ENCODE measurements around the gene LEUTX. TPM values are rescaled to one million over a fixed set of nuclear protein-coding genes. Genes with fewer than 3 reads are reported as not detected.

The LEUTX gene
- total RNA-seq, 2 donors from 2014 or later, result not detected

DNA sequence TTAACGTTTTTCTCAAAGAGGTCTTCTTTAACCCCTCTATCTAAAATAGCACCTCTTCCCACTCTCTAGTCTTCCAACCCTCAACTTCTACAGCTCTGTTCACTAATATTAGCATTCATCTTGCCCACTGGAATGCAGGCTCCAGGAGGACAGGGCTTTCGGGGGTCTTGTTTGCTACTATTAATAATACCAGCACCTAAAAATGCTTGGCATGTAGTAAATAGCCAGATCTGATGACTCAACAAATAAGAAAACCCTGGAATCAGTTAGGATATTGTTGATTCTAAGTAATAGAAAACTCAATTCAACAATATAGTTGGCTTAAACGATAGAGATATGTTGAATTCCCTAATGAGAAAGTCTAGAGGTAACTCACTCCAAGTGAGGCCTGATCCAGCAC is 41.1 kb downstream of the LEUTX start:
- no peak overlapping the region for H3K27ac Mint-ChIP-seq
- no peaks in the 10 kb centered on the region for H3K27me3 Mint-ChIP-seq (ENCODE audit: insufficient read depth)
- H3K36me3 Mint-ChIP-seq (ENCODE audit: low read depth), result no peaks in the 10 kb centered on the region
- no peaks in the 10 kb centered on the region for H3K36me3 ChIP-seq (ENCODE audit: control insufficient read depth, insufficient read depth, low read length)
- H3K9ac ChIP-seq (ENCODE audit: extremely low read depth, low read length, poor library complexity, severe bottlenecking), result no peak overlapping the region
- no peak overlapping the region for H3K4me3 Mint-ChIP-seq
- H3K4me1 Mint-ChIP-seq, result no peaks in the 10 kb centered on the region
- no peak for DNase-seq
- no peaks in the 10 kb centered on the region for H3K4me1 ChIP-seq (ENCODE audit: control insufficient read depth, insufficient read depth, low read length)
- 83 to 100% methylated on average over 2 to 3 of the region's 3 CpGs for WGBS, 2 experiments (ENCODE audit: insufficient coverage in 1 of 2, insufficient read length in 1 of 2)
- H3K4me3 ChIP-seq (ENCODE audit: low read length), result no peak overlapping the region
- H3K27ac ChIP-seq (ENCODE audit: low read depth, low read length), result no peak overlapping the region
- H3K27me3 ChIP-seq (ENCODE audit: control insufficient read depth, insufficient read depth, low read length, poor library complexity, severe bottlenecking), result no peaks in the 10 kb centered on the region
- no peaks in the 10 kb centered on the region for H3K9me3 Mint-ChIP-seq
- H3K9me3 ChIP-seq (ENCODE audit: control insufficient read depth, low read length), result peaks cover 4% of the 10 kb centered on the region
- TF ChIP-seq, protein P1, sequence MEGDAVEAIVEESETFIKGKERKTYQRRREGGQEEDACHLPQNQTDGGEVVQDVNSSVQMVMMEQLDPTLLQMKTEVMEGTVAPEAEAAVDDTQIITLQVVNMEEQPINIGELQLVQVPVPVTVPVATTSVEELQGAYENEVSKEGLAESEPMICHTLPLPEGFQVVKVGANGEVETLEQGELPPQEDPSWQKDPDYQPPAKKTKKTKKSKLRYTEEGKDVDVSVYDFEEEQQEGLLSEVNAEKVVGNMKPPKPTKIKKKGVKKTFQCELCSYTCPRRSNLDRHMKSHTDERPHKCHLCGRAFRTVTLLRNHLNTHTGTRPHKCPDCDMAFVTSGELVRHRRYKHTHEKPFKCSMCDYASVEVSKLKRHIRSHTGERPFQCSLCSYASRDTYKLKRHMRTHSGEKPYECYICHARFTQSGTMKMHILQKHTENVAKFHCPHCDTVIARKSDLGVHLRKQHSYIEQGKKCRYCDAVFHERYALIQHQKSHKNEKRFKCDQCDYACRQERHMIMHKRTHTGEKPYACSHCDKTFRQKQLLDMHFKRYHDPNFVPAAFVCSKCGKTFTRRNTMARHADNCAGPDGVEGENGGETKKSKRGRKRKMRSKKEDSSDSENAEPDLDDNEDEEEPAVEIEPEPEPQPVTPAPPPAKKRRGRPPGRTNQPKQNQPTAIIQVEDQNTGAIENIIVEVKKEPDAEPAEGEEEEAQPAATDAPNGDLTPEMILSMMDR (conservative IDR thresholded peaks at IDR 0.05), result no peak

DNA sequence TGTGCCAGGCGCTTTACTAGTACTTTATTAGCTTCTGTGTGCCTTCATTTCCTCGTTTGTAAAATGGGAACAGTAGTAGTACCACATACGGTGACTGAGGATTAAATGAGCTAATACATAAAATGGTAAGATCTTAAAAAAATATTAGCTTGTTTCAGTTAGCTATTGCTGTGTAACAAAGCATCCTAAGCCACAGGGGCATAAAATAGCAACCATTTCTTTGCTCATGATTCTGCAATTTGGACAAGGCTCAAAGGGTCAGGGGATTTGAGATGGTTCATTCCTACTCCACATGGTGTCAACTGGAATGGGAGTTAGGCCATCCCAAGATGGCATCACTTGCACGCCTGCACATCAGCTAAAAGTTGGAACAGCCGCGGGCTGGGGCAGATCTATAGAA is 42.0 kb downstream of the LEUTX start:
- DNase-seq, result no peak
- no peaks in the 10 kb centered on the region for H3K36me3 Mint-ChIP-seq (ENCODE audit: low read depth)

DNA sequence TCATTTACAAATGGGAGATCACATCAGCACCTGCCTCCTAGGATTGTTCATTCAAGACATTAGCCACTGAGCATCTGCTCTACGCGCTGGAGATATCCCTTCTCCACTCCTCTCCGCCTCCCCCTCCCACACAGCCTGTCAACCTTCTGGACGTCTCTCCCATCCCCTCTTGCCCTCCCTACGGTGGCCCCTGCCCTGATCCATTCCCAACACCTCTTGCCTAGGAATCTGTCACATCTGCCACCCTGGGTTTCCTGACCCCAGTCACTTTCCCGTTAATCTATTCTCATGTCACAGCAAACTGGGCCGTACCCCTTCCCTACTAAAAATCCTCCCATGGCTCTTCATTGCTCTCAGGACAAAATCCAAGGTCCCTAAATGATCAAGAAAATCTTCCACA is 45.0 kb downstream of the LEUTX start:
- no peak overlapping the region for H3K27ac Mint-ChIP-seq
- H3K27me3 ChIP-seq (ENCODE audit: control insufficient read depth, insufficient read depth, low read length, poor library complexity, severe bottlenecking), result no peaks in the 10 kb centered on the region
- H3K9ac ChIP-seq (ENCODE audit: extremely low read depth, low read length, poor library complexity, severe bottlenecking), result no peak overlapping the region
- H3K4me3 ChIP-seq (ENCODE audit: low read length), result peak overlapping the region; percentile 82
- no peak overlapping the region for H3K4me3 Mint-ChIP-seq
- H3K4me1 ChIP-seq (ENCODE audit: control insufficient read depth, insufficient read depth, low read length), result no peaks in the 10 kb centered on the region
- TF ChIP-seq, protein P1 (conservative IDR thresholded peaks at IDR 0.05), result no peak
- no peak overlapping the region for H3K27ac ChIP-seq (ENCODE audit: low read depth, low read length)
- DNase-seq, result no peak
- H3K4me1 Mint-ChIP-seq, result no peaks in the 10 kb centered on the region
- H3K27me3 Mint-ChIP-seq (ENCODE audit: insufficient read depth), result no peaks in the 10 kb centered on the region
- 72 to 79% methylated on average over 7 of the region's 7 CpGs for WGBS, 2 experiments (ENCODE audit: insufficient coverage in 1 of 2, insufficient read length in 1 of 2)
- H3K36me3 ChIP-seq (ENCODE audit: control insufficient read depth, insufficient read depth, low read length), result peaks cover 20% of the 10 kb centered on the region
- peaks cover 18% of the 10 kb centered on the region for H3K36me3 Mint-ChIP-seq (ENCODE audit: low read depth)
- peaks cover 4% of the 10 kb centered on the region for H3K9me3 ChIP-seq (ENCODE audit: control insufficient read depth, low read length)
- no peaks in the 10 kb centered on the region for H3K9me3 Mint-ChIP-seq

More for the DNA sequence above, 42.0 kb downstream of the LEUTX start:
- no peak overlapping the region for H3K27ac Mint-ChIP-seq
- TF ChIP-seq, protein P1 (conservative IDR thresholded peaks at IDR 0.05), result no peak
- Histone ChIP-seq H3K9ac (ENCODE audit: extremely low read depth, low read length, poor library complexity, severe bottlenecking) (no peak overlapping the region), H3K27ac (ENCODE audit: low read depth, low read length) (no peak overlapping the region), H3K4me3 (ENCODE audit: low read length) (no peak overlapping the region), H3K27me3 (ENCODE audit: control insufficient read depth, insufficient read depth, low read length, poor library complexity, severe bottlenecking) (no peaks in the 10 kb centered on the region), H3K36me3 (ENCODE audit: control insufficient read depth, insufficient read depth, low read length) (peaks cover 3% of the 10 kb centered on the region), H3K9me3 (ENCODE audit: control insufficient read depth, low read length) (peaks cover 4% of the 10 kb centered on the region), H3K4me1 (ENCODE audit: control insufficient read depth, insufficient read depth, low read length) (no peaks in the 10 kb centered on the region)
- H3K9me3 Mint-ChIP-seq, result no peaks in the 10 kb centered on the region
- no peaks in the 10 kb centered on the region for H3K27me3 Mint-ChIP-seq (ENCODE audit: insufficient read depth)
- 92 to 94% methylated on average over 4 to 6 of the region's 6 CpGs for WGBS, 2 experiments (ENCODE audit: insufficient coverage in 1 of 2, insufficient read length in 1 of 2)
- H3K4me3 Mint-ChIP-seq, result no peak overlapping the region
- H3K4me1 Mint-ChIP-seq, result no peaks in the 10 kb centered on the region

Data from endodermal cell (in vitro differentiated cells).